SK-N-SH treated with all-trans-retinoic acid at 6 μM for 48 hours (cell line): ENCODE data around the gene METTL1.
"Not testable (repeated sequence)": the region's sequence is repeated elsewhere in the genome, so short reads cannot be mapped to it uniquely, and the experiment has no call there.

Source experiments
- BACH2 ChIP-seq: fragments of 250-450 bp; sonication (Bioruptor Pico); IDR thresholded peaks from 2 replicates; pipeline ENCODE4 v1.9.0; 2021; ENCODE audit warnings: mild to moderate bottlenecking, borderline replicate concordance
- PATZ1 ChIP-seq: fragments of 250-450 bp; sonication (Bioruptor Pico); IDR thresholded peaks from 2 replicates; pipeline ENCODE4 v1.8.0; 2020; ENCODE audit warnings: mild to moderate bottlenecking, moderate library complexity, borderline replicate concordance
- SNAI2 ChIP-seq: fragments of 250-450 bp; sonication (Bioruptor Pico); IDR thresholded peaks from 2 replicates; pipeline ENCODE4 v1.5.0; 2020; ENCODE audit warnings: mild to moderate bottlenecking, moderate library complexity
- ZNF565 ChIP-seq: fragments of 450-650 bp; formaldehyde crosslinking; conservative IDR thresholded peaks from 2 replicates; pipeline ENCODE4 v1.5.0; 2020; ENCODE audit warnings: low read depth, mild to moderate bottlenecking, moderate library complexity
- ZNF8 ChIP-seq: fragments of 450-650 bp; formaldehyde crosslinking; IDR thresholded peaks from 2 replicates; pipeline ENCODE4 v1.5.0; 2020; ENCODE audit warnings: mild to moderate bottlenecking, moderate library complexity

GRCh38 chr12:57721846-57722608, 49.9 kb downstream of the METTL1 start:
- TF ChIP-seq SNAI2, ZNF8, ZNF565, PATZ1, BACH2 (CRISPR knock-in tag): not testable (repeated sequence)
